GM12878 (cell line): ENCODE data around the gene CTSE. TPM values are rescaled to one million over a fixed set of nuclear protein-coding genes. Genes with fewer than 3 reads are reported as not detected.

Source experiments
- ATAC-seq: fragments of 200-7000 bp; cut with Tn5 transposase; 3 replicates; pipeline ENCODE4 v1.9.1; 2020; ENCODE audit warnings: mild to moderate bottlenecking, moderate library complexity
- BruUV-seq: library from RNA; stranded (reverse); fragments of 400-500 nt; replicated peaks from 2 replicates; lab custom pipeline; 2021; lab: Mats Ljungman, UMichigan
- CTCF ChIA-PET: fragments of 300-600 bp; sonication (Branson Sonifier 250); formaldehyde crosslinking; extraction: SDS; loops from one replicate; lab custom pipeline; 2021; ENCODE audit warnings: inconsistent platforms; lab: Yijun Ruan, JAX
- POLR2A ChIA-PET: fragments of 350-600 bp; formaldehyde crosslinking; extraction: SDS; loops from one replicate; lab custom pipeline; 2021; ENCODE audit warnings: inconsistent platforms; lab: Charles Lee
- RAD21 ChIA-PET: fragments of 300-600 bp; sonication (Branson Sonifier 250); formaldehyde crosslinking; loops from one replicate; lab custom pipeline; 2023; ENCODE audit warnings: antibody characterized with exemption; ENCODE audit not compliant: unreplicated experiment; lab: Charles Lee
- SMC1A ChIA-PET: fragments of 300-600 bp; sonication (Branson Sonifier 250); formaldehyde crosslinking; loops from one replicate; lab custom pipeline; 2023; ENCODE audit not compliant: unreplicated experiment, uncharacterized antibody; lab: Charles Lee
- DNase-seq: peaks from one replicate; pipeline ENCODE4 v3.0.0-alpha.2; 2011; ENCODE audit warnings: low read depth, low spot score
- FAIRE-seq: peaks from 3 replicates; lab custom pipeline; 2011; peaks lifted over from hg19 to GRCh38; lab: Jason Lieb, UNC
- H2AFZ ChIP-seq: 2 replicates; pipeline ENCODE4 v1.6.0; 2011; ENCODE audit warnings: low read depth, low read length, control low read depth; ENCODE audit not compliant: control insufficient read depth
- H3K27ac ChIP-seq: 2 replicates; pipeline ENCODE4 v1.5.1; 2011; ENCODE audit warnings: control low read depth; ENCODE audit not compliant: control insufficient read depth, insufficient read depth
- H3K27me3 ChIP-seq, 2 experiments: replicated peaks in 1 of 2; 2 replicates each; pipeline versions ENCODE4 v1.6.0 to v1.6.1; 2011; ENCODE audit warnings: low read length in 1 of 2; ENCODE audit not compliant: control insufficient read depth in 2 of 2, insufficient read depth in 2 of 2
- H3K36me3 ChIP-seq, 2 experiments: 2 replicates each; pipeline ENCODE4 v1.5.1; 2011; ENCODE audit warnings: low read length in 1 of 2; ENCODE audit not compliant: control insufficient read depth in 2 of 2, insufficient read depth in 2 of 2
- H3K4me1 ChIP-seq: 2 replicates; pipeline ENCODE4 v1.6.1; 2011; ENCODE audit warnings: mild to moderate bottlenecking, low read length, moderate library complexity, mixed read lengths; ENCODE audit not compliant: control insufficient read depth, insufficient read depth
- H3K4me2 ChIP-seq: 2 replicates; pipeline ENCODE4 v1.6.0; 2011; ENCODE audit warnings: control low read depth; ENCODE audit not compliant: control insufficient read depth, insufficient read depth
- H3K4me3 ChIP-seq: fragments of 200-600 bp; sonication (generic); 2 replicates; pipeline ENCODE4 v1.5.1; 2016
- H3K79me2 ChIP-seq: 2 replicates; pipeline ENCODE4 v1.6.0; 2011; ENCODE audit warnings: low read length; ENCODE audit not compliant: control insufficient read depth, insufficient read depth
- H3K9ac ChIP-seq: 2 replicates; pipeline ENCODE4 v1.8.0; 2011; ENCODE audit warnings: low read length, control low read depth, mixed read lengths; ENCODE audit not compliant: control insufficient read depth, insufficient read depth
- H3K9me3 ChIP-seq: replicated peaks from 3 replicates; pipeline ENCODE4 v1.5.1; 2011; ENCODE audit warnings: mild to moderate bottlenecking, low read length; ENCODE audit not compliant: control insufficient read depth, insufficient read depth
- H4K20me1 ChIP-seq: 2 replicates; pipeline ENCODE4 v1.6.0; 2011; ENCODE audit not compliant: control insufficient read depth, insufficient read depth
- EGR1 ChIP-seq, 2 experiments: IDR thresholded peaks; 1 replicate in 1 of 2; 2 replicates in 1 of 2; pipeline ENCODE4 v1.6.1; 2011 to 2012; ENCODE audit warnings: low read depth in 2 of 2, low read length in 2 of 2, borderline replicate concordance in 1 of 2, mild to moderate bottlenecking in 1 of 2, moderate library complexity in 1 of 2
- FOS ChIP-seq: IDR thresholded peaks from 3 replicates; pipeline ENCODE4 v1.6.1; 2011; ENCODE audit warnings: borderline replicate concordance; ENCODE audit not compliant: insufficient read length; ENCODE audit errors: extremely low read depth
- MYC ChIP-seq: IDR thresholded peaks from 2 replicates; pipeline ENCODE4 v1.6.1; 2011; ENCODE audit warnings: mild to moderate bottlenecking, low read length, moderate library complexity, inconsistent platforms; ENCODE audit not compliant: insufficient read depth, insufficient replicate concordance, insufficient read length, severe bottlenecking
- SP1 ChIP-seq: IDR thresholded peaks from one replicate; pipeline ENCODE4 v1.6.1; 2011; ENCODE audit warnings: low read depth, low read length
- SREBF2 ChIP-seq: IDR thresholded peaks from 2 replicates; pipeline ENCODE4 v1.6.1; 2012; ENCODE audit warnings: mild to moderate bottlenecking, low read length
- TCF12 ChIP-seq: IDR thresholded peaks from 2 replicates; pipeline ENCODE4 v1.6.1; 2011; ENCODE audit warnings: low read depth, mild to moderate bottlenecking, low read length
- ZNF207 ChIP-seq: fragments of 450-650 bp; IDR thresholded peaks from 2 replicates; pipeline ENCODE4 v1.6.1; 2014; ENCODE audit warnings: antibody characterized with exemption, mild to moderate bottlenecking, borderline replicate concordance
- WGBS: methylation state at CpG from one replicate; pipeline ENCODE4 v1.1.6; 2016; ENCODE audit warnings: low lambda C conversion rate; ENCODE audit not compliant: insufficient replicate concordance, insufficient coverage; ENCODE audit errors: missing lambda C conversion rate; 5-methylcytosine and 5-hydroxymethylcytosine counted together
- in situ Hi-C: fragments of 300-500 bp; cut with MboI; formaldehyde crosslinking; loops from 9 replicates; pipeline ENCODE4 v1.14.3; 2018; ENCODE audit warnings: mixed read lengths
- intact Hi-C: fragments of 100-400 bp; cut with micrococcal nuclease; formaldehyde crosslinking; loops from one replicate; pipeline ENCODE4 v1.14.2; 2022; ENCODE audit not compliant: unreplicated experiment
- polyA plus RNA-seq, 11 experiments: library from polyadenylated mRNA; depleted of rRNA in 4 of 11; unstranded in 6 of 11; stranded (reverse) in 5 of 11; fragments of >200 nt; fragmentation: Nextera tagmentation in 4 of 11; fragmentation: Illumina TruSeq in 1 of 11; extraction: Ambion mirVana in 4 of 11; extraction: Trizol in 1 of 11; gene quantifications; 1 replicate in 1 of 11; 2 replicates in 10 of 11; pipeline versions ENCODE4 v1.2.1 to v1.2.3, GENCODE V29; 2011 to 2016; ENCODE audit warnings: inconsistent platforms in 2 of 11, missing spikeins in 2 of 11, low read depth in 1 of 11
- total RNA-seq, 4 experiments: library from RNA; depleted of rRNA in 3 of 4; stranded (reverse); fragments of >200 nt in 3 of 4; fragmentation: Illumina TruSeq in 1 of 4; extraction: Trizol in 1 of 4; gene quantifications; 2 replicates each; pipeline versions ENCODE4 v1.2.1 to v1.2.3, GENCODE V29; 2013 to 2021
- TF ChIP-seq, protein P1 (sequence below), 3 experiments: IDR thresholded peaks in 2 of 3; conservative IDR thresholded peaks in 1 of 3; 2 replicates each; pipeline ENCODE4 v1.5.1; 2011; ENCODE audit warnings: low read depth in 3 of 3, low read length in 3 of 3, mild to moderate bottlenecking in 3 of 3, control low read depth in 2 of 3, moderate library complexity in 2 of 3, inconsistent platforms in 1 of 3, mixed read lengths in 1 of 3; ENCODE audit not compliant: control insufficient read depth in 2 of 3, insufficient read depth in 1 of 3; ENCODE audit errors: extremely low read depth in 1 of 3

CTSE gene
- total and polyA plus RNA-seq, 10 of the 15 experiments (the other 5 are each of a cell fraction or from before 2014, with no cell fraction given): 0.26 TPM; not detected in 9

GRCh38 chr1:206002871-206003801, 20.6 kb downstream of the CTSE start, which contains the start of gene RAB7B:
RAB7B (minus strand) TSS chr1:206003395; CDS start chr1:205994135, 9,260 bp downstream.
- ChIA-PET CTCF (no interaction called here), RAD21 (interaction anchor here (0.9 kb wide), 1 partner anchor 103 kb away, joined by 3 read pairs; no protein-coding TSS in a partner anchor), SMC1A (interaction anchor here (0.6 kb wide), 1 partner anchor 26 kb away, joined by 3 read pairs; no protein-coding TSS in a partner anchor), POLR2A (no interaction called here)
- Histone ChIP-seq H4K20me1 (no peaks in the 10 kb centered on the region), H3K4me3 (no peak within 1 kb of the TSS), H2AFZ (no peak within 1 kb of the TSS), H3K36me3 (no peaks in the 10 kb centered on the region), H3K4me1 (peaks cover 12% of the 10 kb centered on the region), H3K27ac (no peak within 1 kb of the TSS), H3K9ac (no peak within 1 kb of the TSS), H3K27me3 (0 out of 4 replicates have a peak, but pooled peaks cover 0 to 3% of the 10 kb centered on the region in 2 experiments), H3K4me2 (no peak within 1 kb of the TSS), H3K79me2 (no peaks in the 10 kb centered on the region), H3K9me3 (no peaks in the 10 kb centered on the region)
- FAIRE-seq (no peak), DNase-seq (no peak), ATAC-seq (peak; percentile 34; the same call in 2 of the 3 replicates)
- 56% methylated on average over 12 of the region's 12 CpGs for WGBS
- in situ Hi-C loops: no loop called here
- no TSS peak for BruUV-seq
- no peak for TF ChIP-seq SREBF2
- peak in 1 of 2 experiments; percentile 15; a peak in 1 of 3 replicates for TF ChIP-seq EGR1 (IDR thresholded peaks at IDR 0.05; ENCODE audit: borderline replicate concordance in 1 of 2, low read depth in 2 of 2, low read length in 2 of 2)
- intact Hi-C loops: no loop called here

- POLR2A ChIA-PET: no interaction called here
- no peaks in the 10 kb centered on the region for H3K79me2 ChIP-seq
- H4K20me1 ChIP-seq: no peaks in the 10 kb centered on the region
- no peak overlapping the region for H3K27ac ChIP-seq
- ATAC-seq: no peak
- no peak for FAIRE-seq
- no peak overlapping the region for H3K4me2 ChIP-seq
- WGBS: 83% methylated on average over 3 of the region's 3 CpGs
- no peaks in the 10 kb centered on the region for H3K36me3 ChIP-seq
- in situ Hi-C loops: no loop called here
- H3K4me1 ChIP-seq: peaks cover 12% of the 10 kb centered on the region
- no peak overlapping the region for H2AFZ ChIP-seq
- 0 out of 4 replicates have a peak, but pooled peaks cover 0 to 3% of the 10 kb centered on the region in 2 experiments for H3K27me3 ChIP-seq
- RAD21 ChIA-PET: no interaction called here
- no peak overlapping the region for H3K4me3 ChIP-seq
- CTCF ChIA-PET: interaction anchor here (1.3 kb wide), 1 partner anchor 25 kb away, joined by 6 read pairs; no protein-coding TSS in a partner anchor
- no peak for DNase-seq
- no TSS peak for BruUV-seq
- no peaks in the 10 kb centered on the region for H3K9me3 ChIP-seq
- H3K9ac ChIP-seq: no peak overlapping the region
- intact Hi-C loops: no loop called here
- SMC1A ChIA-PET: no interaction called here
- TF ChIP-seq FOS (no peak), MYC (no peak), TCF12 (no peak), SP1 (no peak), ZNF207 (no peak)
- TF ChIP-seq, protein P1, sequence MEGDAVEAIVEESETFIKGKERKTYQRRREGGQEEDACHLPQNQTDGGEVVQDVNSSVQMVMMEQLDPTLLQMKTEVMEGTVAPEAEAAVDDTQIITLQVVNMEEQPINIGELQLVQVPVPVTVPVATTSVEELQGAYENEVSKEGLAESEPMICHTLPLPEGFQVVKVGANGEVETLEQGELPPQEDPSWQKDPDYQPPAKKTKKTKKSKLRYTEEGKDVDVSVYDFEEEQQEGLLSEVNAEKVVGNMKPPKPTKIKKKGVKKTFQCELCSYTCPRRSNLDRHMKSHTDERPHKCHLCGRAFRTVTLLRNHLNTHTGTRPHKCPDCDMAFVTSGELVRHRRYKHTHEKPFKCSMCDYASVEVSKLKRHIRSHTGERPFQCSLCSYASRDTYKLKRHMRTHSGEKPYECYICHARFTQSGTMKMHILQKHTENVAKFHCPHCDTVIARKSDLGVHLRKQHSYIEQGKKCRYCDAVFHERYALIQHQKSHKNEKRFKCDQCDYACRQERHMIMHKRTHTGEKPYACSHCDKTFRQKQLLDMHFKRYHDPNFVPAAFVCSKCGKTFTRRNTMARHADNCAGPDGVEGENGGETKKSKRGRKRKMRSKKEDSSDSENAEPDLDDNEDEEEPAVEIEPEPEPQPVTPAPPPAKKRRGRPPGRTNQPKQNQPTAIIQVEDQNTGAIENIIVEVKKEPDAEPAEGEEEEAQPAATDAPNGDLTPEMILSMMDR (IDR thresholded peaks at IDR 0.05 in 2 of 3, conservative IDR thresholded peaks at IDR 0.05 in 1 of 3; ENCODE audit: control insufficient read depth in 2 of 3, extremely low read depth in 1 of 3, insufficient read depth in 1 of 3, low read depth in 3 of 3, low read length in 3 of 3): no peak
Measured at GRCh38 chr1:206002160-206002559, 21.5 kb downstream of the CTSE start.
